ENCODE results near the gene FCER2. TPM values are rescaled to one million over a fixed set of nuclear protein-coding genes. Genes with fewer than 3 reads are reported as not detected.
A peak's percentile ranks its signal among the peaks of the same experiment; 100 is the strongest.

Gene FCER2
- total and polyA plus RNA-seq, 2 of the 13 experiments (the other 11 are each of a cell fraction or from before 2014, with no cell fraction given): not detected

DNA sequence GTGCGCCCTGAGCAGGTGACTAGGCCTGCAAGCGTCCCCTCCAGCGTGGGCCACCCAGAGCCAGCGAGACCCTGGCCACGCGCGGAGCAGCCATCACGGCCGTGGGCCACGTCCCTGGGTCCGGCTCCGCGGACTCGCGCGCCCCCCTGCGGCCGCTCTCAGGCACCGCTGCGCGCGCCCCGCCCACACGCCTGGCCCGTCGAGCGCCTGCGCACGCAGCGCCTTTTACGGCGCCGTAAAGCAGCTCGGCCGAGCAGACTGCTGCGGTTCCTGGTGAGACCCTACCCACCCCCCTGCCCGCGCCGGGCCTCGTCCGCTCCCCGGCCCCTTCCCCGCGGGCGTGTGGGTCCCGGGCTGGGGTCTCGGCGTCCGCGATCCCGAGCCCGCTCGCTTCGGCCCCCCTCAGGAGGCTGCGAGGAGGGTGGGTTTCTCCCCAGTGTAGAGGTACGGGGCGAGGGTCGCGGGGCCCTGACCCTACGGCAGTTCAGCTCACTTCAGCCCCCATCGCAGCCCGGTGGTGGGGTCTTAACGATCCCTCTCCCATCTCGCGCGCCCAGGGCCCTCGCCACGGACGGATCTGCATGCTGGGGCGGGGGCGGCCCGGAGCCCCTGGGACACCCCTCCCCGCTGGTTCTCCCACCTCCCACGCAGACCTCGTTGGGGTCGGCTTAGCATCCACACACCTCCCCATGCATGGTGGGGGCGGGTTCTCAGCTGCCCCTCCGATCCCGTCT lies 21.2 kb downstream of the FCER2 start, which contains the start of gene TRAPPC5 (continued):
- TF ChIP-seq, protein P1, sequence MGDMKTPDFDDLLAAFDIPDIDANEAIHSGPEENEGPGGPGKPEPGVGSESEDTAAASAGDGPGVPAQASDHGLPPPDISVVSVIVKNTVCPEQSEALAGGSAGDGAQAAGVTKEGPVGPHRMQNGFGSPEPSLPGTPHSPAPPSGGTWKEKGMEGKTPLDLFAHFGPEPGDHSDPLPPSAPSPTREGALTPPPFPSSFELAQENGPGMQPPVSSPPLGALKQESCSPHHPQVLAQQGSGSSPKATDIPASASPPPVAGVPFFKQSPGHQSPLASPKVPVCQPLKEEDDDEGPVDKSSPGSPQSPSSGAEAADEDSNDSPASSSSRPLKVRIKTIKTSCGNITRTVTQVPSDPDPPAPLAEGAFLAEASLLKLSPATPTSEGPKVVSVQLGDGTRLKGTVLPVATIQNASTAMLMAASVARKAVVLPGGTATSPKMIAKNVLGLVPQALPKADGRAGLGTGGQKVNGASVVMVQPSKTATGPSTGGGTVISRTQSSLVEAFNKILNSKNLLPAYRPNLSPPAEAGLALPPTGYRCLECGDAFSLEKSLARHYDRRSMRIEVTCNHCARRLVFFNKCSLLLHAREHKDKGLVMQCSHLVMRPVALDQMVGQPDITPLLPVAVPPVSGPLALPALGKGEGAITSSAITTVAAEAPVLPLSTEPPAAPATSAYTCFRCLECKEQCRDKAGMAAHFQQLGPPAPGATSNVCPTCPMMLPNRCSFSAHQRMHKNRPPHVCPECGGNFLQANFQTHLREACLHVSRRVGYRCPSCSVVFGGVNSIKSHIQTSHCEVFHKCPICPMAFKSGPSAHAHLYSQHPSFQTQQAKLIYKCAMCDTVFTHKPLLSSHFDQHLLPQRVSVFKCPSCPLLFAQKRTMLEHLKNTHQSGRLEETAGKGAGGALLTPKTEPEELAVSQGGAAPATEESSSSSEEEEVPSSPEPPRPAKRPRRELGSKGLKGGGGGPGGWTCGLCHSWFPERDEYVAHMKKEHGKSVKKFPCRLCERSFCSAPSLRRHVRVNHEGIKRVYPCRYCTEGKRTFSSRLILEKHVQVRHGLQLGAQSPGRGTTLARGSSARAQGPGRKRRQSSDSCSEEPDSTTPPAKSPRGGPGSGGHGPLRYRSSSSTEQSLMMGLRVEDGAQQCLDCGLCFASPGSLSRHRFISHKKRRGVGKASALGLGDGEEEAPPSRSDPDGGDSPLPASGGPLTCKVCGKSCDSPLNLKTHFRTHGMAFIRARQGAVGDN (CRISPR knock-in tag; IDR thresholded peaks at IDR 0.05): peak; percentile 70
- TF ChIP-seq, protein P2, sequence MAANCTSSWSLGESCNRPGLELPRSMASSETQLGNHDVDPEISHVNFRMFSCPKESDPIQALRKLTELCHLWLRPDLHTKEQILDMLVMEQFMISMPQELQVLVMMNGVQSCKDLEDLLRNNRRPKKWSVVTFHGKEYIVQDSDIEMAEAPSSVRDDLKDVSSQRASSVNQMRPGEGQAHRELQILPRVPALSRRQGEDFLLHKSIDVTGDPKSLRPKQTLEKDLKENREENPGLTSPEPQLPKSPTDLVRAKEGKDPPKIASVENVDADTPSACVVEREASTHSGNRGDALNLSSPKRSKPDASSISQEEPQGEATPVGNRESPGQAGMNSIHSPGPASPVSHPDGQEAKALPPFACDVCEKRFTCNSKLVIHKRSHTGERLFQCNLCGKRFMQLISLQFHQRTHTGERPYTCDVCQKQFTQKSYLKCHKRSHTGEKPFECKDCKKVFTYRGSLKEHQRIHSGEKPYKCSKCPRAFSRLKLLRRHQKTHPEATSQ (CRISPR knock-in tag; IDR thresholded peaks at IDR 0.05; ENCODE audit: borderline replicate concordance): no peak
- TF ChIP-seq, protein P3, sequence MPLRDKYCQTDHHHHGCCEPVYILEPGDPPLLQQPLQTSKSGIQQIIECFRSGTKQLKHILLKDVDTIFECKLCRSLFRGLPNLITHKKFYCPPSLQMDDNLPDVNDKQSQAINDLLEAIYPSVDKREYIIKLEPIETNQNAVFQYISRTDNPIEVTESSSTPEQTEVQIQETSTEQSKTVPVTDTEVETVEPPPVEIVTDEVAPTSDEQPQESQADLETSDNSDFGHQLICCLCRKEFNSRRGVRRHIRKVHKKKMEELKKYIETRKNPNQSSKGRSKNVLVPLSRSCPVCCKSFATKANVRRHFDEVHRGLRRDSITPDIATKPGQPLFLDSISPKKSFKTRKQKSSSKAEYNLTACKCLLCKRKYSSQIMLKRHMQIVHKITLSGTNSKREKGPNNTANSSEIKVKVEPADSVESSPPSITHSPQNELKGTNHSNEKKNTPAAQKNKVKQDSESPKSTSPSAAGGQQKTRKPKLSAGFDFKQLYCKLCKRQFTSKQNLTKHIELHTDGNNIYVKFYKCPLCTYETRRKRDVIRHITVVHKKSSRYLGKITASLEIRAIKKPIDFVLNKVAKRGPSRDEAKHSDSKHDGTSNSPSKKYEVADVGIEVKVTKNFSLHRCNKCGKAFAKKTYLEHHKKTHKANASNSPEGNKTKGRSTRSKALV (CRISPR knock-in tag; IDR thresholded peaks at IDR 0.05): no peak
- TF ChIP-seq, protein P4, sequence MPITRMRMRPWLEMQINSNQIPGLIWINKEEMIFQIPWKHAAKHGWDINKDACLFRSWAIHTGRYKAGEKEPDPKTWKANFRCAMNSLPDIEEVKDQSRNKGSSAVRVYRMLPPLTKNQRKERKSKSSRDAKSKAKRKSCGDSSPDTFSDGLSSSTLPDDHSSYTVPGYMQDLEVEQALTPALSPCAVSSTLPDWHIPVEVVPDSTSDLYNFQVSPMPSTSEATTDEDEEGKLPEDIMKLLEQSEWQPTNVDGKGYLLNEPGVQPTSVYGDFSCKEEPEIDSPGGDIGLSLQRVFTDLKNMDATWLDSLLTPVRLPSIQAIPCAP (CRISPR knock-in tag; IDR thresholded peaks at IDR 0.05; ENCODE audit: low read depth): no peak
- TF ChIP-seq, protein P5, sequence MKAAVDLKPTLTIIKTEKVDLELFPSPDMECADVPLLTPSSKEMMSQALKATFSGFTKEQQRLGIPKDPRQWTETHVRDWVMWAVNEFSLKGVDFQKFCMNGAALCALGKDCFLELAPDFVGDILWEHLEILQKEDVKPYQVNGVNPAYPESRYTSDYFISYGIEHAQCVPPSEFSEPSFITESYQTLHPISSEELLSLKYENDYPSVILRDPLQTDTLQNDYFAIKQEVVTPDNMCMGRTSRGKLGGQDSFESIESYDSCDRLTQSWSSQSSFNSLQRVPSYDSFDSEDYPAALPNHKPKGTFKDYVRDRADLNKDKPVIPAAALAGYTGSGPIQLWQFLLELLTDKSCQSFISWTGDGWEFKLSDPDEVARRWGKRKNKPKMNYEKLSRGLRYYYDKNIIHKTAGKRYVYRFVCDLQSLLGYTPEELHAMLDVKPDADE (CRISPR knock-in tag; IDR thresholded peaks at IDR 0.05): no peak
- TF ChIP-seq, protein P6, sequence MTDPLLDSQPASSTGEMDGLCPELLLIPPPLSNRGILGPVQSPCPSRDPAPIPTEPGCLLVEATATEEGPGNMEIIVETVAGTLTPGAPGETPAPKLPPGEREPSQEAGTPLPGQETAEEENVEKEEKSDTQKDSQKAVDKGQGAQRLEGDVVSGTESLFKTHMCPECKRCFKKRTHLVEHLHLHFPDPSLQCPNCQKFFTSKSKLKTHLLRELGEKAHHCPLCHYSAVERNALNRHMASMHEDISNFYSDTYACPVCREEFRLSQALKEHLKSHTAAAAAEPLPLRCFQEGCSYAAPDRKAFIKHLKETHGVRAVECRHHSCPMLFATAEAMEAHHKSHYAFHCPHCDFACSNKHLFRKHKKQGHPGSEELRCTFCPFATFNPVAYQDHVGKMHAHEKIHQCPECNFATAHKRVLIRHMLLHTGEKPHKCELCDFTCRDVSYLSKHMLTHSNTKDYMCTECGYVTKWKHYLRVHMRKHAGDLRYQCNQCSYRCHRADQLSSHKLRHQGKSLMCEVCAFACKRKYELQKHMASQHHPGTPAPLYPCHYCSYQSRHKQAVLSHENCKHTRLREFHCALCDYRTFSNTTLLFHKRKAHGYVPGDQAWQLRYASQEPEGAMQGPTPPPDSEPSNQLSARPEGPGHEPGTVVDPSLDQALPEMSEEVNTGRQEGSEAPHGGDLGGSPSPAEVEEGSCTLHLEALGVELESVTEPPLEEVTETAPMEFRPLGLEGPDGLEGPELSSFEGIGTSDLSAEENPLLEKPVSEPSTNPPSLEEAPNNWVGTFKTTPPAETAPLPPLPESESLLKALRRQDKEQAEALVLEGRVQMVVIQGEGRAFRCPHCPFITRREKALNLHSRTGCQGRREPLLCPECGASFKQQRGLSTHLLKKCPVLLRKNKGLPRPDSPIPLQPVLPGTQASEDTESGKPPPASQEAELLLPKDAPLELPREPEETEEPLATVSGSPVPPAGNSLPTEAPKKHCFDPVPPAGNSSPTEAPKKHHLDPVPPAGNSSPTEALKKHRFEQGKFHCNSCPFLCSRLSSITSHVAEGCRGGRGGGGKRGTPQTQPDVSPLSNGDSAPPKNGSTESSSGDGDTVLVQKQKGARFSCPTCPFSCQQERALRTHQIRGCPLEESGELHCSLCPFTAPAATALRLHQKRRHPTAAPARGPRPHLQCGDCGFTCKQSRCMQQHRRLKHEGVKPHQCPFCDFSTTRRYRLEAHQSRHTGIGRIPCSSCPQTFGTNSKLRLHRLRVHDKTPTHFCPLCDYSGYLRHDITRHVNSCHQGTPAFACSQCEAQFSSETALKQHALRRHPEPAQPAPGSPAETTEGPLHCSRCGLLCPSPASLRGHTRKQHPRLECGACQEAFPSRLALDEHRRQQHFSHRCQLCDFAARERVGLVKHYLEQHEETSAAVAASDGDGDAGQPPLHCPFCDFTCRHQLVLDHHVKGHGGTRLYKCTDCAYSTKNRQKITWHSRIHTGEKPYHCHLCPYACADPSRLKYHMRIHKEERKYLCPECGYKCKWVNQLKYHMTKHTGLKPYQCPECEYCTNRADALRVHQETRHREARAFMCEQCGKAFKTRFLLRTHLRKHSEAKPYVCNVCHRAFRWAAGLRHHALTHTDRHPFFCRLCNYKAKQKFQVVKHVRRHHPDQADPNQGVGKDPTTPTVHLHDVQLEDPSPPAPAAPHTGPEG (CRISPR knock-in tag; IDR thresholded peaks at IDR 0.05): 0 out of 2 replicates have a peak, but pooled peaks have one; percentile 38
- TF ChIP-seq MZF1 (CRISPR knock-in tag; IDR thresholded peaks at IDR 0.05; ENCODE audit: borderline replicate concordance): no peak
- TF ChIP-seq ZNF331 (CRISPR knock-in tag; IDR thresholded peaks at IDR 0.05): no peak
- TF ChIP-seq, protein P7, sequence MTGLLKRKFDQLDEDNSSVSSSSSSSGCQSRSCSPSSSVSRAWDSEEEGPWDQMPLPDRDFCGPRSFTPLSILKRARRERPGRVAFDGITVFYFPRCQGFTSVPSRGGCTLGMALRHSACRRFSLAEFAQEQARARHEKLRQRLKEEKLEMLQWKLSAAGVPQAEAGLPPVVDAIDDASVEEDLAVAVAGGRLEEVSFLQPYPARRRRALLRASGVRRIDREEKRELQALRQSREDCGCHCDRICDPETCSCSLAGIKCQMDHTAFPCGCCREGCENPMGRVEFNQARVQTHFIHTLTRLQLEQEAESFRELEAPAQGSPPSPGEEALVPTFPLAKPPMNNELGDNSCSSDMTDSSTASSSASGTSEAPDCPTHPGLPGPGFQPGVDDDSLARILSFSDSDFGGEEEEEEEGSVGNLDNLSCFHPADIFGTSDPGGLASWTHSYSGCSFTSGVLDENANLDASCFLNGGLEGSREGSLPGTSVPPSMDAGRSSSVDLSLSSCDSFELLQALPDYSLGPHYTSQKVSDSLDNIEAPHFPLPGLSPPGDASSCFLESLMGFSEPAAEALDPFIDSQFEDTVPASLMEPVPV (CRISPR knock-in tag; IDR thresholded peaks at IDR 0.05): no peak
